T-helper 17 cell (primary cell): ENCODE data around the gene BIK. TPM values are rescaled to one million over a fixed set of nuclear protein-coding genes. Genes with fewer than 3 reads are reported as not detected.
"Not testable (repeated sequence)": the region's sequence is repeated elsewhere in the genome, so short reads cannot be mapped to it uniquely, and the experiment has no call there.

Source experiments
- ATAC-seq: fragments of 150-1000 bp; cut with Tn5 transposase; 2 replicates; pipeline ENCODE4 v1.10.0; 2021; ENCODE audit warnings: mild to moderate bottlenecking, moderate library complexity
- DNase-seq, 3 donors: peaks; one replicate each; pipeline versions ENCODE4 v3.0.0 to v3.0.0-alpha.2; 2020 to 2021
- H3K9me3 ChIP-seq: one replicate; pipeline ENCODE4 v1.7.0; 2013; ENCODE audit warnings: low read length, mild to moderate bottlenecking; ENCODE audit not compliant: control insufficient read depth, poor library complexity, severe bottlenecking
- H3K27ac Mint-ChIP-seq: one replicate; pipeline ENCODE4 v1.8.0; 2022; ENCODE audit warnings: mild to moderate bottlenecking, moderate library complexity, mixed read lengths
- H3K27me3 Mint-ChIP-seq: one replicate; pipeline ENCODE4 v1.8.0; 2022; ENCODE audit warnings: mixed read lengths
- H3K36me3 Mint-ChIP-seq: one replicate; pipeline ENCODE4 v1.8.0; 2022; ENCODE audit warnings: low read depth, mixed read lengths
- H3K4me1 Mint-ChIP-seq: one replicate; pipeline ENCODE4 v1.8.0; 2022; ENCODE audit warnings: mild to moderate bottlenecking, mixed read lengths
- H3K4me3 Mint-ChIP-seq: one replicate; pipeline ENCODE4 v1.8.0; 2022; ENCODE audit warnings: mild to moderate bottlenecking, moderate library complexity, mixed read lengths
- total RNA-seq, 4 donors: library from RNA in 2 of 4; stranded (reverse) in 2 of 4; gene quantifications; one replicate each; pipeline ENCODE4 v1.2.3 and lab custom pipeline; 2022 to 2026

The BIK gene
- total RNA-seq, 2 donors from 2014 or later, result 2.3 to 3.8 TPM

DNA sequence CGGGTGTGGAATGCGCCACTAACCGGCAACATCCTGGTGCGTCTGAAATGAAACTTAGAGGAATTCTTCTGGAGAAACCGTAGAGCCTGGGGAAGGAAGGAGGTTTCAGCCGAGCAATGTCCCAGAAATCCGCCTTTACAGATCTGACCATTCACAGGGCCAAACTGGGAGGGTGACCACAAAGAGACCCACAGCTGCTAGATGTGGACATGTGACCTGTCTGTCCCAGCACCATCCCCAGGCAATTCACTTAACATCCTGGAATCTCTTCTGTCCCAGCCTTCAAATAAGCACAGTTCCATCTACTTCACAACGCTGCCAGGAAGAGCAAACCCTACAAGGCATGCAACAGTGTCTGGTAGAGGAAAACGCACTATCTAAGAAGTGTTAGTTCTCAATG lies 22.9 kb downstream of the BIK start:
- no peak for ATAC-seq
- Mint-ChIP-seq H3K27ac (no peak overlapping the region), H3K4me3 (no peak overlapping the region), H3K4me1 (no peaks in the 10 kb centered on the region), H3K36me3 (no peaks in the 10 kb centered on the region), H3K27me3 (no peaks in the 10 kb centered on the region)
- DNase-seq, result no peak
- H3K9me3 ChIP-seq, result no peaks in the 10 kb centered on the region

DNA sequence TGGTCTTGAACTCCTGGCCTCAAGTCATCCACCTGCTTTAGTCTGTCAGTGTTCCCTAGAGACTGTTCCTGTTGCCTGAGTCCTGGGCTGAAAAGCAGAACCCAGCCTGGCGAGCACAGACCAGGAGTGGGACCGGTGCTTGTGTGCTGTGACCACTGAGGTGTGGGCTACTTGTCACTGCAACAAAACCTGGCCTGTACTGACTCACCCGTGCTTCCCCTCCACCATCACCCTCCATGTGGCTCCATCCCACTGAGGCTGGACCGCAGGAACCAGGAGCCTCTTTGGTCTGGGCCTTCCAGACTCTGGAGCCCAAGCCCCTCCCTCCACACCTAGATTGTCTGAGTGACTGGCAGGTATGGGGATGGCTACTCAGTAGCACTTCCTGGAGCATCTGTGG lies 24.0 kb downstream of the BIK start:
- Mint-ChIP-seq H3K27me3 (no peaks in the 10 kb centered on the region), H3K27ac (no peak overlapping the region), H3K4me1 (peaks cover 3% of the 10 kb centered on the region), H3K4me3 (no peak overlapping the region), H3K36me3 (peaks cover 2% of the 10 kb centered on the region)
- ATAC-seq (no peak), DNase-seq (no peak)
- H3K9me3 ChIP-seq, result no peaks in the 10 kb centered on the region

DNA sequence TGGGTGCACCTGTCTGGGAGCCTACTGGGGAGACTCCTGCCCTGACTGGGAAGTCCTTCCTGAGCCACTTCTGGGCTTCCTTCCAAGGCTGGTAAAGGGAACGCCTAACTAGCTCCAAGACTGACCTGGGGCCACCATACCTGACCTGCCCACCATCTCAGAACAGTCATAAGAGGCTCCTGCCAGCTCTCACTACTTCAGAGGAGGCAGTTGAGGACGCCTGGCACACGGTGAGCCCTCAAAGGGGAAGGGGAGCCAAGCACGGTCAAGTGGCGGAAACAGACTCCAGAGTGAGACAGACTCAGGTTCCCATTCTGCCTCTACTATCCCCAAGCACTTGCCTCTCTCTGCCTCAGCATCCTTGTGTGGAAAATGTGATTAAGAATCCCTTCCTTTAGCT lies 25.0 kb downstream of the BIK start:
- H3K27ac Mint-ChIP-seq, result peak overlapping the region; percentile 43
- H3K4me1 Mint-ChIP-seq, result peaks cover 3% of the 10 kb centered on the region
- no peaks in the 10 kb centered on the region for H3K27me3 Mint-ChIP-seq
- DNase-seq (no peak), ATAC-seq (no peak)
- no peaks in the 10 kb centered on the region for H3K9me3 ChIP-seq
- H3K36me3 Mint-ChIP-seq, result peaks cover 2% of the 10 kb centered on the region
- H3K4me3 Mint-ChIP-seq, result no peak overlapping the region

DNA sequence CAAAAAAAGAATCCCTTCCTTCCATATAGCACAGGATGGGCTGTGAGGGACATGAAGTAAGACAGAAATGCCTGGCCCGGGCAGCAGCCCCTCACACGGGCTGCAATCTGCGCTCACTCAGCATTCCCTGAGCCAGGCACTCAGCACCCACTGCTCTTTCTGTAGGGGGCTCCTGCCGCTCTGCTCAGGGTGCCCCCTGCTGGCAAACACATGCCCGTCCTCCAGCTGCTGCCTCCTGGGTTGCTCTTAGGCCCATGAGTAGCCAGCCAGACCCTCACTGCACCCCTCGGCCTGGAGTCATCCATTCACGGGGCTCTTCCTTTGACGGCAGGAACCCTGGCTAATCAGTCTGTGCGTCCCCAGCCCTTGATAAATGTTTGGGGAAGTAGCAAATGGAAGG lies 25.7 kb downstream of the BIK start:
- peak overlapping the region; percentile 43 for H3K27ac Mint-ChIP-seq

DNA sequence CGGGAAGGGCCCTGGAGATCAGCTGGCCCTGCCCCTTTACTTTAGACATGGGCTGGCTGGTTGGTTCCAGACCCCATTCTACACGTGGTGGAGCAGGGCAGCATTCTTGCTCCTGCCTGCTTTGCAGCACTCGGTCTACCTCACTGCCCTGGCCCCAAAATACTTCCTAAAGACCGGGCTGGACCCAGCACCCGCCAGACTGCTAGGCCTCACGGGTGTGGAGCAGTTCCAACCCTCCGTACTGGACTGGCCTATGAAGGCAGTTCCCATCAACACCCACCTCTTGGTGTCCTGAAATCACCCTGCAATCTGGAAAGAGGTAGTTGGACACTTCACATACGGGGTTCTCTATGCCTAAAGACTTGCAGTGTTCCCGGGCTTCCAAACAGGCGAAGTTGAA lies 26.3 kb downstream of the BIK start:
- Mint-ChIP-seq H3K4me3 (no peak overlapping the region), H3K27ac (no peak overlapping the region), H3K27me3 (no peaks in the 10 kb centered on the region), H3K4me1 (peaks cover 7% of the 10 kb centered on the region), H3K36me3 (peaks cover 2% of the 10 kb centered on the region)
- no peaks in the 10 kb centered on the region for H3K9me3 ChIP-seq
- DNase-seq (no peak), ATAC-seq (no peak)

More for the DNA sequence above, 25.7 kb downstream of the BIK start:
- H3K27me3 Mint-ChIP-seq, result no peaks in the 10 kb centered on the region
- H3K4me1 Mint-ChIP-seq, result peaks cover 6% of the 10 kb centered on the region
- H3K36me3 Mint-ChIP-seq, result peaks cover 2% of the 10 kb centered on the region
- H3K9me3 ChIP-seq, result no peaks in the 10 kb centered on the region
- peak; percentile 18 to 36 (median 31) for DNase-seq
- ATAC-seq, result peak; percentile 76
- no peak overlapping the region for H3K4me3 Mint-ChIP-seq

DNA sequence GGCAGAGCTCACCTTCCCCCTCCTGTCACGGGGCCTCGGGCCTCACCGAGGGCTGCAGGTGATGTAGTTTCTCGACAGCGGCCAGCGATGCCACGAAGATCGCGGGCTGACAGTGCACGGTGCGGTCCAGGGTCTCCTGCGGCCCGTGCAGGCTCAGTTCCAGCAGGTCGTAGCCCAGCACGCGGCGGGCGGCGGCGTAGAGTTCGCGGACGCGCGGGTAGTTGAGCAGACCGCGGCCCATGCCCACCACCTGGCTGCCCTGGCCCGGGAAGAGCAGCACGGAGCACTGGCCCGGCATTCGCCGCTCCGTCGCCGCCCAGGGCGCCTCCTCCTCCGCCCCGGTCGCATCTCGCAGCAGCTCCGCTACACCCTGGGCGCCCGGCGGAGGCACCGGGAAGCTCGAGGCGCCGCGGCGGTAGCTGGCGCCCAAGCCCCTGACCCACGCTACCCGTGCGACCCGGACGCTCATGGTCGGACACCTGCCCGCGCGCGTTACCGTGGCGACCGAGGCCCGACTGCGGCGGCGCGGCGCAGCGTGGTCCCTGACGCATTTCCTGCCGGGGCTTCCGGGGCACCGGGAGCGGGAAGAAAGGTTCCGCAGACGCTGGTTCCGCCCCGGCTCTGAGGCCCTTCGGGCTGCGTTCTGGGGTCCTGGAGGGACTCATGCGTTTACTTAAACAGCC lies 32.5 kb downstream of the BIK start, which contains the start of gene MCAT:
Gene MCAT, minus strand, starts transcription at position 519 of the 683 bp plus-strand sequence. Its CDS starts 50 bp downstream, at position 469.
- no peaks in the 10 kb centered on the region for H3K9me3 ChIP-seq
- DNase-seq (peak; percentile 70 to 75 (median 72)), ATAC-seq (peak; percentile 89)
- Mint-ChIP-seq H3K27ac (peak within 1 kb of the TSS; percentile 93), H3K36me3 (peaks cover 2% of the 10 kb centered on the region), H3K4me1 (peaks cover 12% of the 10 kb centered on the region), H3K27me3 (no peaks in the 10 kb centered on the region), H3K4me3 (peak within 1 kb of the TSS; percentile 92)

DNA sequence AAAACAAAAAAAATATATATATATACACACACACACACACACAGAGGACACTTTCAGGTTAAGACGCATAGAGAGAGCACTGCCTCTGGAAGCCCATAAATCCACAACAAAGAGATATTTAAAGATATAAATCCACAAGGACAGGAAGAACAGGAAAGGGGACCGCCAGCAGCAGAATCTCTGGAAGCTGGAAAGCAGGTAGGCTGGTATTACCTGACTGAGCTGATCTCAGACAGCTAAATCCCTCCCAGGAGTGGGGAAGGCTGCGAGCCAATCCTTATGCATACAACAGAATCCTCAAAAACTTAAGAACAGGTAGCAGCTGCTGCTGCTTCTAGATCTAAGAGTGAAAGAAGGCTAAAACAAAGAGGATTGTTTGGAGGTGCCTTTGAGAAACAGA lies 34.4 kb downstream of the BIK start:
- ATAC-seq, result no peak
- H3K27me3 Mint-ChIP-seq, result no peaks in the 10 kb centered on the region
- H3K36me3 Mint-ChIP-seq, result no peaks in the 10 kb centered on the region
- H3K27ac Mint-ChIP-seq, result peak overlapping the region; percentile 32
- peaks cover 9% of the 10 kb centered on the region for H3K4me1 Mint-ChIP-seq
- H3K9me3 ChIP-seq, result no peaks in the 10 kb centered on the region
- no peak overlapping the region for H3K4me3 Mint-ChIP-seq
- DNase-seq, result no peak

DNA sequence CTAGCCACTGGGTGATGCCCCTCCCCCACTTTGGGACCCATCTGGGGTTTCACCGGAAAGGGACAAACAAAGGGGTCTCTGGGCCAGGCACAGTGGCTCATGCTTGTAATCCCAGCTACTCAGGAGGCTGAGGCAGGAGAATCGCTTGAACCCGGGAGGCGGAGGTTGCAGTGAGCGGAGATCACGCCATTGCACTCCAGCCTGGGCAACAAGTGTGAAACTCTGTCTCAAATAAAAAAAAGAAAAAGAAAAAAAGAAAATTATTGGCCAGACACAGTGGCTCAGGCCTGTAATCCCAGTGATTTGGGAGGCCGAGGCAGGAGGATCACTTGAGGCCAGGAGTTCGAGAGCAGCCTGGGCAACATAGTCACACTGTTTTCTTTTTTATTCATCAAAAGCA lies 34.8 kb downstream of the BIK start:
- not testable (repeated sequence) for H3K27me3 Mint-ChIP-seq, H3K9me3 ChIP-seq, H3K4me3 Mint-ChIP-seq, H3K4me1 Mint-ChIP-seq, ATAC-seq, H3K36me3 Mint-ChIP-seq, DNase-seq
- peak overlapping the region; percentile 32 for H3K27ac Mint-ChIP-seq

DNA sequence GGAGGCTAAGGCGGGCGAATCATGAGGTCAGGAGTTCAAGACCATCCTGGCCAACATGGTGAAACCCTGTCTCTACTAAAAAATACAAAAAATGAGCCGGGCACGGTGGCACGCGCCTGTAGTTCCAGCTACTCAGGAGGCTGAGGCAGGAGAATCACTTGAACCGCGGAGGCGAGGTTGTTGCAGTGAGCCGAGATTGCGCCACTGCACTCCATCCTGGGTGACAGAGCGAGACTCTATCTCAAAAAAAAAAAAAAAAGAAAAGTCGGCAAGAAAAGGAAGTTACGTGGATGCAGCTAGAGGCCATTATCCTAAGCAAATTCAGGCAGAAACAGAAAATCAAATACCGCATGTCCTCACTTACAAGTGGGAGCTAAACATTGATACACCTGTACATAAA lies 35.8 kb downstream of the BIK start:
- DNase-seq, H3K27me3 Mint-ChIP-seq, ATAC-seq, H3K27ac Mint-ChIP-seq, H3K36me3 Mint-ChIP-seq, H3K4me3 Mint-ChIP-seq, H3K9me3 ChIP-seq: not testable (repeated sequence)
- peaks cover 10% of the 10 kb centered on the region for H3K4me1 Mint-ChIP-seq

DNA sequence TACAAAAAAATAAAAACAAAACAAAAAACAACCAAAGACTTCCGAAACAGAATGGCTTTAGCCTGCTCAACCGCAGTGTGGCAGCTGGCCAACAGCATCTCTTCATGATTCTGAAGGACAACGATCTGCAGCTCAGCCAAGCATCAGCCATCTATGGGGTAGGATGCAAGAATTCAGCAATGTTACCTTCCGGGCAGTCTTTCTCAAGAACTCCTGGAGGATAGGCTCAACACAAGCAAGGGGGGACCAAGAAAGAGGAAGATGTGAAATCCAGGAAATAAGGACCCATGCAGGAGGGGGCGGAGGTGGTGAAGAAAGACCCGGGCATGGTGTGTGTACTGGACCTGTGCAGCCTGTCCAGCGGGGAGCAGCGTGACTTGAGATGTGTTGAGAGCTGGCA lies 37.3 kb downstream of the BIK start:
- Mint-ChIP-seq H3K4me1 (peaks cover 13% of the 10 kb centered on the region), H3K27me3 (no peaks in the 10 kb centered on the region), H3K27ac (peak overlapping the region; percentile 78), H3K36me3 (peaks cover 3% of the 10 kb centered on the region), H3K4me3 (peak overlapping the region; percentile 70)
- ATAC-seq (no peak), DNase-seq (no peak)
- no peaks in the 10 kb centered on the region for H3K9me3 ChIP-seq

DNA sequence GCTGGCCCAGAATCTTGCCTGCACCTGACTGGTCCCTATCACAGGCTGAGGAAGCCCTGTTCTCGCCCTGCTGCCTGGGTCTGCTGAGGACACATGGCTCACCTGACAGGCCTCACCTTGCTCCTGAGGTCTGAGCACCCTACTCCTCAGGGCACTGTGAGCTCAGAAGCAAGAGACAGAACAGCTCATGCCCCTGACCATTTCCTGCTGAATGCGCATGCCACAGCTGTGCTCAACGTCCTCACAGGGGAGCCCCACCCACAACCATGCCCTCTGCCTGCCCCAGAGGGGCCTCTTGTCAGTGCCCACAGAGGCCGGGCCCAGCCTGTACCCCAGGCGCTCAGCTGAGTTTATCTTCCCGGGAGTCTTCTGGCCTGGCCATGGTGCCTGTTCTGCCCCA lies 38.0 kb downstream of the BIK start:
- no peak overlapping the region for H3K4me3 Mint-ChIP-seq
- ATAC-seq (no peak), DNase-seq (no peak)
- no peak overlapping the region for H3K27ac Mint-ChIP-seq
- peaks cover 12% of the 10 kb centered on the region for H3K4me1 Mint-ChIP-seq
- peaks cover 3% of the 10 kb centered on the region for H3K36me3 Mint-ChIP-seq
- H3K27me3 Mint-ChIP-seq, result no peaks in the 10 kb centered on the region
- no peaks in the 10 kb centered on the region for H3K9me3 ChIP-seq

DNA sequence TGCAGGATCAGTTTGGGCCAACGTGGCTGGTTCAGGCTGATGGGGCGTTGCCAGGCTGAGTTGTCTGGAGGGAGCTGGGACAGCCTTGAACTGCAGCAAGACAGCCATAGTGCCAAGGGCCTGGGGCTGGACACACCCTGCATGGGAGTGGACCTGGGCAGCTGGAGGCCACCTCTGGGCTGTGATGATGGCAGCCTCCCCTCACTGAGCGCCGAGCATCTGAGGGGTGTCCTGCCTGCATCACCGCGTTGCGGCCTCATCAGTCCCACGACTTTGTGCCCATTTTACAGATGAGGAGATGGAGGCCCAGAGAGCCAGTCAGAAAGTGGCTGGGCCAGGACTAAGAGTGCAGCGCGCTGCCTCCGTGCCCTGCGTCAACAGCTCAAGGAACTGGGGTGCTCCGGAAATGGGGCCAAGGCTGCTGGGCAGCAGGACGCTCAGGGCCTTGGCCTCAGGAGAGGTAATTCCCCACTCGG lies 40.2 kb downstream of the BIK start:
- peaks cover 15% of the 10 kb centered on the region for H3K4me1 Mint-ChIP-seq
- peak overlapping the region; percentile 96 for H3K4me3 Mint-ChIP-seq
- peaks cover 3% of the 10 kb centered on the region for H3K36me3 Mint-ChIP-seq
- ATAC-seq (no peak), DNase-seq (no peak)
- H3K9me3 ChIP-seq, result no peaks in the 10 kb centered on the region
- peak overlapping the region; percentile 81 for H3K27ac Mint-ChIP-seq
- no peaks in the 10 kb centered on the region for H3K27me3 Mint-ChIP-seq

DNA sequence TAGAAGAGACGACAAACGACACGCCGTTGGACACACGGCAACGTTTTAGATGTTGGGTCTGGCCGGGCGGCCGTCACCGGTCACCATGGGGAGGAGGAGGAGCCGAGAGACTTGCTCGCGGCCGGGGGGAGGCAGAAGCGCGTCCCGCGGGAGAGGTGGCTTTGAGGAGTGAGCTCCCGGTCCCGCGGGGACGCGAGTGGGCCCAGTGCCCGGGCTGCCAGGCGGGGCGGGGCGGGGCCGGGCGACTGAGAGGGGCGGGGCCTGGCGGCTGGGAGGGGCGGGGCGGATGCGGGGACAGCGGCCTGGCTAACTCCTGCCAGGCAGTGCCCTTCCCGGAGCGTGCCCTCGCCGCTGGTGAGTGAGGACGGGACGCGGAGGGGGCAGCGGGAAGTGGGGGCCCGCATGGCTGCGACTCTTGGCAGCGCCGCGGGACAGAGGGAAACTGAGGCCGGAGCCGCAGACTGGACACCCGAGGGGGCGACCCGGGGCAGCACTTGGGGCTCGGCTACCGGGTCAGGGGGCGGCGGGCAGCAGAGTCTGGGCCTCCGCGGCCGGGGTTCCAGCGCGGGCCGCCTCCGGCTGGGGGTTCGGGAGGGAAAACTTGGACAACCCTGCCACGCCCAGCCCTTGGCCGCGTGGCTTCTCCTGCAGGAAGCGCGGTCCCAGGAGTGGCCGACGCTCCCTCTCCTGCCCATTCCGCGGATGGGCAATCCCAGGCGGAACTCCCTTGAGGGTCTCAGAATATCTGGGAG lies 40.9 kb downstream of the BIK start, which contains the start of gene TSPO:
Gene TSPO, plus strand, starts transcription at position 309 of the 752 bp plus-strand sequence. CDS start 7,680 bp downstream, outside the sequence.
- ATAC-seq (peak; percentile 68), DNase-seq (peak; percentile 36 to 74 (median 69))
- H3K4me1 Mint-ChIP-seq, result peaks cover 15% of the 10 kb centered on the region
- H3K4me3 Mint-ChIP-seq, result peak within 1 kb of the TSS; percentile 96
- no peaks in the 10 kb centered on the region for H3K9me3 ChIP-seq
- H3K27ac Mint-ChIP-seq, result peak within 1 kb of the TSS; percentile 81
- H3K36me3 Mint-ChIP-seq, result peaks cover 3% of the 10 kb centered on the region
- H3K27me3 Mint-ChIP-seq, result no peaks in the 10 kb centered on the region
